H9 (cell line): ENCODE measurements around the gene ZCWPW1. TPM values are rescaled to one million over a fixed set of nuclear protein-coding genes. Genes with fewer than 3 reads are reported as not detected.

Experiments
- DNase-seq: peaks from one replicate; pipeline ENCODE4 v3.0.0-alpha.2; 2017
- H2AFZ ChIP-seq: one replicate; pipeline ENCODE4 v1.6.1; 2013; ENCODE audit warnings: mild to moderate bottlenecking, low read length, control low read depth, moderate library complexity
- H2AK5ac ChIP-seq: 2 replicates; pipeline ENCODE4 v1.6.1; 2013; ENCODE audit warnings: low read length, control low read depth, mixed read lengths; ENCODE audit not compliant: insufficient read length
- H2BK120ac ChIP-seq: one replicate; pipeline ENCODE4 v1.6.1; 2013; ENCODE audit warnings: low read depth, mild to moderate bottlenecking, low read length, control low read depth, inconsistent platforms; ENCODE audit not compliant: poor library complexity, severe bottlenecking
- H2BK12ac ChIP-seq: 2 replicates; pipeline ENCODE4 v1.6.1; 2013; ENCODE audit warnings: low read length, control low read depth, mixed read lengths, low read depth; ENCODE audit not compliant: insufficient read length
- H2BK15ac ChIP-seq: 2 replicates; pipeline ENCODE4 v1.6.1; 2013; ENCODE audit warnings: low read depth, low read length, control low read depth
- H2BK20ac ChIP-seq: one replicate; pipeline ENCODE4 v1.6.1; 2013; ENCODE audit warnings: low read depth, mild to moderate bottlenecking, low read length, control low read depth, inconsistent platforms; ENCODE audit not compliant: poor library complexity, severe bottlenecking
- H2BK5ac ChIP-seq: 2 replicates; pipeline ENCODE4 v1.6.1; 2013; ENCODE audit warnings: low read length, control low read depth, mixed read lengths; ENCODE audit not compliant: insufficient read length
- H3K14ac ChIP-seq: 2 replicates; pipeline ENCODE4 v1.6.1; 2013; ENCODE audit warnings: low read length, control low read depth; ENCODE audit not compliant: insufficient read depth
- H3K18ac ChIP-seq: 2 replicates; pipeline ENCODE4 v1.6.1; 2013; ENCODE audit warnings: low read depth, mild to moderate bottlenecking, mixed read lengths, low read length, control low read depth; ENCODE audit not compliant: insufficient read length
- H3K23ac ChIP-seq: 2 replicates; pipeline ENCODE4 v1.6.1; 2013; ENCODE audit warnings: low read length, control low read depth, mixed read lengths, low read depth; ENCODE audit not compliant: insufficient read length
- H3K23me2 ChIP-seq: 2 replicates; pipeline ENCODE4 v1.6.1; 2013; ENCODE audit warnings: low read depth, mild to moderate bottlenecking, mixed read lengths, low read length, control low read depth; ENCODE audit not compliant: insufficient read length, poor library complexity, severe bottlenecking
- H3K27ac ChIP-seq: 2 replicates; pipeline ENCODE4 v1.5.1; 2013; ENCODE audit warnings: low read length, control low read depth, mixed read lengths, low read depth; ENCODE audit not compliant: insufficient read length
- H3K27me3 ChIP-seq: 2 replicates; pipeline ENCODE4 v1.6.1; 2013; ENCODE audit warnings: low read length, control low read depth, inconsistent platforms; ENCODE audit not compliant: insufficient read depth
- H3K4ac ChIP-seq: 2 replicates; pipeline ENCODE4 v1.6.1; 2013; ENCODE audit warnings: low read depth, mild to moderate bottlenecking, control low read depth, inconsistent platforms, low read length, moderate library complexity
- H3K4me1 ChIP-seq: 2 replicates; pipeline ENCODE4 v1.6.1; 2013; ENCODE audit warnings: low read length, control low read depth, inconsistent platforms; ENCODE audit not compliant: insufficient read depth
- H3K4me2 ChIP-seq: 2 replicates; pipeline ENCODE4 v1.6.1; 2013; ENCODE audit warnings: low read length, control low read depth, mixed read lengths; ENCODE audit not compliant: insufficient read length, insufficient read depth
- H3K56ac ChIP-seq: 2 replicates; pipeline ENCODE4 v1.6.1; 2013; ENCODE audit warnings: low read depth, mild to moderate bottlenecking, mixed read lengths, low read length, control low read depth; ENCODE audit not compliant: insufficient read length
- H3K79me1 ChIP-seq: 2 replicates; pipeline ENCODE4 v1.6.1; 2013; ENCODE audit warnings: low read depth, mild to moderate bottlenecking, moderate library complexity, low read length, control low read depth, inconsistent platforms; ENCODE audit not compliant: insufficient read depth, poor library complexity, severe bottlenecking
- H3K79me2 ChIP-seq: 2 replicates; pipeline ENCODE4 v1.6.1; 2013; ENCODE audit warnings: low read length, control low read depth, inconsistent platforms; ENCODE audit not compliant: insufficient read depth
- H3K9ac ChIP-seq: 2 replicates; pipeline ENCODE4 v1.6.1; 2013; ENCODE audit warnings: low read length, control low read depth, mixed read lengths; ENCODE audit not compliant: insufficient read length; ENCODE audit errors: extremely low read depth
- H3K9me3 ChIP-seq: one replicate; pipeline ENCODE4 v1.6.1; 2013; ENCODE audit warnings: low read depth, low read length, inconsistent platforms; ENCODE audit not compliant: control insufficient read depth
- H3T11ph ChIP-seq: one replicate; pipeline ENCODE4 v1.6.1; 2013; ENCODE audit warnings: mild to moderate bottlenecking, low read length, control low read depth, inconsistent platforms
- H4K20me1 ChIP-seq: one replicate; pipeline ENCODE4 v1.6.1; 2013; ENCODE audit not compliant: control insufficient read depth, insufficient read length, insufficient read depth
- H4K5ac ChIP-seq: 2 replicates; pipeline ENCODE4 v1.6.1; 2013; ENCODE audit warnings: low read depth, mild to moderate bottlenecking, mixed read lengths, low read length, control low read depth; ENCODE audit not compliant: insufficient read length
- H4K8ac ChIP-seq: replicated peaks from 2 replicates; pipeline ENCODE4 v1.6.1; 2013; ENCODE audit warnings: low read length, control low read depth, mixed read lengths, low read depth; ENCODE audit not compliant: insufficient read length
- H4K91ac ChIP-seq: 2 replicates; pipeline ENCODE4 v1.6.1; 2013; ENCODE audit warnings: low read depth, mild to moderate bottlenecking, moderate library complexity, mixed read lengths, low read length, control low read depth; ENCODE audit not compliant: insufficient read length
- H3K27ac Mint-ChIP-seq, 3 experiments: 2 replicates in 2 of 3; 3 replicates in 1 of 3; pipeline ENCODE4 v1.8.0; 2020 to 2021; ENCODE audit warnings: mixed read lengths in 3 of 3, mild to moderate bottlenecking in 1 of 3, moderate library complexity in 1 of 3
- H3K27me3 Mint-ChIP-seq: 2 replicates; pipeline ENCODE4 v1.8.0; 2021; ENCODE audit warnings: low read depth, mild to moderate bottlenecking, moderate library complexity, mixed read lengths
- H3K36me3 Mint-ChIP-seq, 3 experiments: 2 replicates in 2 of 3; 3 replicates in 1 of 3; pipeline ENCODE4 v1.8.0; 2020 to 2021; ENCODE audit warnings: low read depth in 3 of 3, mixed read lengths in 3 of 3; ENCODE audit not compliant: insufficient read depth in 1 of 3
- H3K4me1 Mint-ChIP-seq, 2 experiments: 2 replicates each; pipeline ENCODE4 v1.8.0; 2020; ENCODE audit warnings: mixed read lengths in 2 of 2
- H3K4me3 Mint-ChIP-seq, 2 experiments: 2 replicates in 1 of 2; 3 replicates in 1 of 2; pipeline ENCODE4 v1.8.0; 2020 to 2021; ENCODE audit warnings: mild to moderate bottlenecking in 2 of 2, mixed read lengths in 2 of 2, moderate library complexity in 1 of 2
- H3K9me3 Mint-ChIP-seq, 2 experiments: 2 replicates in 1 of 2; 3 replicates in 1 of 2; pipeline ENCODE4 v1.8.0; 2020; ENCODE audit warnings: mild to moderate bottlenecking in 2 of 2, mixed read lengths in 2 of 2, moderate library complexity in 1 of 2
- CTCF ChIP-seq: fragments of 200-600 bp; sonication (generic); conservative IDR thresholded peaks from 3 replicates; pipeline ENCODE4 v1.8.0; 2021; ENCODE audit warnings: antibody characterized with exemption, mild to moderate bottlenecking
- WGBS: extraction: QIAGEN DNeasy Blood & Tissue Kit; methylation state at CpG from one replicate; pipeline ENCODE4 v1.1.7; 2013; ENCODE audit warnings: missing lambda C conversion rate, low lambda C conversion rate, mixed read lengths; ENCODE audit not compliant: insufficient read length; ENCODE audit errors: extremely low coverage; 5-methylcytosine and 5-hydroxymethylcytosine counted together
- total RNA-seq: library from RNA; stranded (reverse); gene quantifications from 2 replicates; pipeline ENCODE4 v1.2.1, GENCODE V29; 2021

The ZCWPW1 gene
- total RNA-seq, 1 experiment from 2014 or later: 1.1 TPM

GRCh38 chr7:100393233-100393905 is 35.1 kb downstream of the ZCWPW1 start:
- WGBS: no CpG with 5 or more reads among the region's 4 CpGs
- H3K9me3 Mint-ChIP-seq: no peaks in the 10 kb centered on the region
- DNase-seq: no peak

More at GRCh38 chr7:100393233-100393905, 35.1 kb downstream of the ZCWPW1 start:
- Histone ChIP-seq H3K9ac (no peak overlapping the region), H3K4me2 (no peak overlapping the region), H3K23ac (no peak overlapping the region), H3K4ac (no peak overlapping the region), H2AK5ac (no peak overlapping the region), H3K79me2 (no peaks in the 10 kb centered on the region), H2BK15ac (no peak overlapping the region), H3K27me3 (no peaks in the 10 kb centered on the region), H3K4me1 (no peaks in the 10 kb centered on the region), H3K27ac (no peak overlapping the region), H3T11ph (no peak overlapping the region), H3K18ac (no peak overlapping the region), H2AFZ (no peak overlapping the region), H4K5ac (no peak overlapping the region), H3K23me2 (peaks cover 2% of the 10 kb centered on the region), H3K79me1 (no peaks in the 10 kb centered on the region), H4K20me1 (no peaks in the 10 kb centered on the region), H4K8ac (no peak overlapping the region), H2BK5ac (no peak overlapping the region), H4K91ac (no peak overlapping the region), H3K56ac (no peak overlapping the region), H3K14ac (no peak overlapping the region), H3K9me3 (no peaks in the 10 kb centered on the region), H2BK12ac (no peak overlapping the region), H2BK120ac (no peak overlapping the region), H2BK20ac (no peak overlapping the region)
- Mint-ChIP-seq H3K27ac (no peak overlapping the region), H3K36me3 (no peaks in the 10 kb centered on the region), H3K27me3 (peaks cover 21% of the 10 kb centered on the region), H3K4me3 (no peak overlapping the region), H3K4me1 (peaks cover 19 to 38% of the 10 kb centered on the region in 2 experiments)
- TF ChIP-seq CTCF: no peak
